MG63 (cell line): ENCODE measurements around the gene RAPGEF6. TPM values are rescaled to one million over a fixed set of nuclear protein-coding genes. Genes with fewer than 3 reads are reported as not detected.

ENCODE experiments used
- DNase-seq: peaks from one replicate; pipeline ENCODE4 v3.0.0-alpha.2; 2020
- H3K27me3 ChIP-seq: fragments of 250-450 bp; sonication (Bioruptor Pico); 2 replicates; pipeline ENCODE4 v1.5.1; 2020; ENCODE audit warnings: mild to moderate bottlenecking, moderate library complexity
- H3K36me3 ChIP-seq: fragments of 250-450 bp; sonication (Bioruptor Pico); 2 replicates; pipeline ENCODE4 v1.5.1; 2020; ENCODE audit warnings: mild to moderate bottlenecking, moderate library complexity
- H3K4me3 ChIP-seq: fragments of 250-450 bp; sonication (Bioruptor Pico); 2 replicates; pipeline ENCODE4 v1.5.1; 2020; ENCODE audit warnings: mild to moderate bottlenecking, moderate library complexity
- H3K9me3 ChIP-seq: fragments of 250-450 bp; sonication (Bioruptor Pico); 2 replicates; pipeline ENCODE4 v1.5.1; 2020; ENCODE audit warnings: mild to moderate bottlenecking, moderate library complexity
- total RNA-seq: library from RNA; depleted of rRNA; stranded (reverse); fragments of >200 nt; shearing (Covaris generic); gene quantifications from 2 replicates; pipeline ENCODE4 v1.2.3, GENCODE V29; 2014; ENCODE audit warnings: low replicate concordance

The RAPGEF6 gene
- total RNA-seq, 1 experiment from 2014 or later, result 5.4 TPM

GRCh38 chr5:131460133-131460532 lies 174.9 kb downstream of the RAPGEF6 start:
- no peak for DNase-seq

GRCh38 chr5:131459216-131459615 lies 175.8 kb downstream of the RAPGEF6 start:
- Histone ChIP-seq H3K9me3 (no peaks in the 10 kb centered on the region), H3K36me3 (peaks cover 33% of the 10 kb centered on the region), H3K27me3 (no peaks in the 10 kb centered on the region), H3K4me3 (no peak overlapping the region)
- no peak for DNase-seq

More at GRCh38 chr5:131460133-131460532, 174.9 kb downstream of the RAPGEF6 start:
- H3K27me3 ChIP-seq, result no peaks in the 10 kb centered on the region
- H3K36me3 ChIP-seq, result peaks cover 26% of the 10 kb centered on the region
- H3K4me3 ChIP-seq, result no peak overlapping the region
- no peaks in the 10 kb centered on the region for H3K9me3 ChIP-seq

GRCh38 chr5:131457193-131457592 lies 177.8 kb downstream of the RAPGEF6 start:
- no peaks in the 10 kb centered on the region for H3K27me3 ChIP-seq

GRCh38 chr5:131450941-131451340 lies 184.1 kb downstream of the RAPGEF6 start:
- Histone ChIP-seq H3K27me3 (no peaks in the 10 kb centered on the region), H3K36me3 (peaks cover 36% of the 10 kb centered on the region), H3K9me3 (no peaks in the 10 kb centered on the region), H3K4me3 (no peak overlapping the region)
- no peak for DNase-seq

More at GRCh38 chr5:131457193-131457592, 177.8 kb downstream of the RAPGEF6 start:
- Histone ChIP-seq H3K9me3 (no peaks in the 10 kb centered on the region), H3K36me3 (peaks cover 31% of the 10 kb centered on the region), H3K4me3 (no peak overlapping the region)
- DNase-seq, result no peak

DNA sequence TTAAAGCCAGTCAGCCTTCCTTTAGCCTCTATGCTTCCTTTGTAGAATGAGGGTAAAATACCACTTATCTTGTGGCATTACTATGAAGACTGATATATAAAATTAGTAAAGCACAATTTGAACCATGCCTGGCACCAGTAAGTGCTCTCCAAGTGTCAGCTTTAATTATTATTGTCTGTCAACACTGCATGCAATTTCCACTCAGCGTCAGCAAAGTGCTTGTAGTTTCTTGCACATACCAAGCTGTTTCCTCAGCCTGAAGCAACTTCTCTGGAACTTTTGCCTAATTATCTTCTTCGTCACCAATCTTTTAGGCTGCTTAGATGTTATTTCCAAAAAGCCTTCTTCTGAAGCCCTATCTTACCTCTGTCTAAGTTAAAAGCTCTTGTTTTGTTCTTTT lies 193.8 kb downstream of the RAPGEF6 start:
- Histone ChIP-seq H3K9me3 (no peaks in the 10 kb centered on the region), H3K27me3 (no peaks in the 10 kb centered on the region), H3K4me3 (no peak overlapping the region), H3K36me3 (peaks cover 63% of the 10 kb centered on the region)
- DNase-seq, result no peak

GRCh38 chr5:131436081-131436480 lies 198.9 kb downstream of the RAPGEF6 start:
- no peaks in the 10 kb centered on the region for H3K27me3 ChIP-seq
- no peak overlapping the region for H3K4me3 ChIP-seq
- no peaks in the 10 kb centered on the region for H3K9me3 ChIP-seq
- no peak for DNase-seq
- H3K36me3 ChIP-seq, result peaks cover 64% of the 10 kb centered on the region

DNA sequence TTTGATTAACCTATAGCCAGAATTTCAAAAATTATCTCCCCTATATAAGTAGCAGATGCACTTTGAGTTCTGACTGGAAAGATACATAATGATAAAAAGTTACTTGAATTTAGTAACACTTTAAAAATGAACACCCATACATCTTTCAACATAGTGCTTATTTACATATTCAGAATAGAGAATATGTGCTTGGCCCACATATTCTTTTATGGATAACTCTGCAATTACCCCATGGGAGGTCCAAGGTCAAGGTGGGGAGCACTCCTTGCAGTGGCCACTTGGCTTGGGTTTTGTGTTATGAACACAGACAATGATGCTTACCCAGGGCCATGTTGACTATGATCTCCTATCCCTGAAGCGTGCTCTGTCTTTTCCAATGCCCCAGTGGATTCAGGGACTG lies 201.9 kb downstream of the RAPGEF6 start:
- Histone ChIP-seq H3K27me3 (no peaks in the 10 kb centered on the region), H3K4me3 (no peak overlapping the region), H3K36me3 (peaks cover 68% of the 10 kb centered on the region), H3K9me3 (no peaks in the 10 kb centered on the region)
- DNase-seq, result no peak

GRCh38 chr5:131431794-131432193 lies 203.2 kb downstream of the RAPGEF6 start:
- Histone ChIP-seq H3K36me3 (peaks cover 59% of the 10 kb centered on the region), H3K27me3 (no peaks in the 10 kb centered on the region), H3K4me3 (no peak overlapping the region), H3K9me3 (no peaks in the 10 kb centered on the region)
- DNase-seq, result no peak

DNA sequence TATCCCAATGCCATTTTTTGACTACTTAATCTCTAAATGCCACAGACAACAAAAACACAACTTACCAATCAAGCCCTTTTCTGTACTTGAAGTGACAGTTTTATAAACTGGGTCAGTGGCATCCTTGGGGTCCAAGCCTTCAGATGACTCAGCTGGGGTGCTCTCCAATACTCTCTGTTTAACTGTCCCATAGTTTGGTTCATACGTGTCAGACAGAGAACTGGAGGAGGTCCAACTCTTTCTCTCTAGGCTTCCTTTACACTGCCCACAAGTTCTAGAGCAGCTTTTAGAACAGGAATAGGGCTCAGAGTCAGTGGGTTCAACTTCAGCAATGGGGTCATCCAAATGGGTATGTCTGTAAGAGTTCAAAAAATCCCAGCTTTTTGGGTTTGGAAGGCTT lies 204.2 kb downstream of the RAPGEF6 start:
- Histone ChIP-seq H3K4me3 (no peak overlapping the region), H3K27me3 (no peaks in the 10 kb centered on the region), H3K9me3 (no peaks in the 10 kb centered on the region), H3K36me3 (peaks cover 54% of the 10 kb centered on the region)
- DNase-seq, result peak; percentile 17

DNA sequence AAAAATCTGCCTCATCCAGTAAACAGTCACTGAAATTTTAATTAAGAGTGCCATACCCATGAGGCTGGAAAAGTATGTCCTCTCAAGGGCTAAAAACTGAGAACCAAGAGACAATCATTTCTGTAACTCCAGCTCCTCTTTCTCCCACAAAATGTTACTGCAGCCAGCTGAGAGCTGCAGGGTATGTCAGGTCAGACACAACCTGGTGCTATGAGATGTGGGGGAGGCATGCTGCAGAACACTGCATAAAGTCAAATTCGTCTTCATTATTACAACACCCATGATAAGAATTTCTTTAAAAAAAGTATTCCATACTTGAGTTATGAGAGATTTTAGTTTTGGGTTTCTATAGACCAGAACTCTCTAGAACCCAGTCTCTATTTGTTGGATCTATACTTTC lies 209.0 kb downstream of the RAPGEF6 start:
- Histone ChIP-seq H3K9me3 (no peaks in the 10 kb centered on the region), H3K4me3 (no peak overlapping the region), H3K27me3 (no peaks in the 10 kb centered on the region), H3K36me3 (peaks cover 45% of the 10 kb centered on the region)
- no peak for DNase-seq

DNA sequence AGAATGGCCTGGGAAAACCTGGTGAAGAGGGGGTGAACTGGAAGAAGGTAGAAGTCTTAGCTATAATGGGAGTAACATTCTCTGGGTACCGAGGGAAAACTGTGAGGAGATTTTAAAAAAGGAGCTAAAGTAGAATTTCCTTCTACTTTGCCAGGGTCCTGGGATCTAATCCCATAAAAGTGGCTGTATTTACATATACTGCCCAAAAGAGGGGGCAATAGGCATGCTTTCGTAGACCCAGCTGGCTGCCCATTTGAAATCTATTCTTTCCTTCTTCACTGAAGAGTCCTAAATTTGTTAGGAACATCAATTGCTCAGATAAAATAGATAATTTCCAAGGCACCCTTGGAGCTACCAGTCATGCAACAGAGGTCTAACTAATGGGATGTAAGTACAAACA lies 212.0 kb downstream of the RAPGEF6 start:
- DNase-seq, result no peak
- no peak overlapping the region for H3K4me3 ChIP-seq
- H3K36me3 ChIP-seq, result peaks cover 22% of the 10 kb centered on the region
- H3K27me3 ChIP-seq, result no peaks in the 10 kb centered on the region
- H3K9me3 ChIP-seq, result no peaks in the 10 kb centered on the region

GRCh38 chr5:131419877-131420276 lies 215.2 kb downstream of the RAPGEF6 start:
- H3K36me3 ChIP-seq, result peaks cover 17% of the 10 kb centered on the region
- no peak for DNase-seq
- no peaks in the 10 kb centered on the region for H3K27me3 ChIP-seq
- H3K9me3 ChIP-seq, result no peaks in the 10 kb centered on the region
- no peak overlapping the region for H3K4me3 ChIP-seq

DNA sequence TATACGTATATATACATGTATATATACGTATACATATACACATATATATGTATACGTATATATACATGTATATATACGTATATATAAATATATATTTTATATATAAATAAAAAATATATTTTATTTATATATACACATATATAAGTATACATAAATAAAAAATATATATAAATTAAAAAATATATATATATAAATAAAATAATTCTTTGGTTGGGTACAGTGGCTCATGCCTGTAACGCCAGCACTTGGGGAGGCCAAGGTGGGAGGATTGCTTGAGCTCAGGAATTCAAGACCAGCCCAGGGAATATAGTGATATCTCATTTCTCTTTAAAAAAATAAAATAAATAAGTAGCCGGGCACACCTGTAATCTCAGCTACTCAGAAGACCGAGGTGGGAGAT lies 216.2 kb downstream of the RAPGEF6 start:
- Histone ChIP-seq H3K9me3 (no peaks in the 10 kb centered on the region), H3K36me3 (peaks cover 26% of the 10 kb centered on the region), H3K27me3 (no peaks in the 10 kb centered on the region), H3K4me3 (no peak overlapping the region)
- DNase-seq, result no peak

GRCh38 chr5:131417240-131417869 lies 217.7 kb downstream of the RAPGEF6 start:
- DNase-seq, result peak; percentile 56
- H3K36me3 ChIP-seq, result peaks cover 27% of the 10 kb centered on the region
- H3K9me3 ChIP-seq, result no peaks in the 10 kb centered on the region
- no peaks in the 10 kb centered on the region for H3K27me3 ChIP-seq
- H3K4me3 ChIP-seq, result no peak overlapping the region

- no peak overlapping the region for H3K4me3 ChIP-seq
- no peaks in the 10 kb centered on the region for H3K9me3 ChIP-seq
- H3K27me3 ChIP-seq, result no peaks in the 10 kb centered on the region
- peaks cover 21% of the 10 kb centered on the region; the same call in 1 of the 2 replicates for H3K36me3 ChIP-seq
- no peak for DNase-seq
Measured at GRCh38 chr5:131416729-131417128, 218.3 kb downstream of the RAPGEF6 start.

DNA sequence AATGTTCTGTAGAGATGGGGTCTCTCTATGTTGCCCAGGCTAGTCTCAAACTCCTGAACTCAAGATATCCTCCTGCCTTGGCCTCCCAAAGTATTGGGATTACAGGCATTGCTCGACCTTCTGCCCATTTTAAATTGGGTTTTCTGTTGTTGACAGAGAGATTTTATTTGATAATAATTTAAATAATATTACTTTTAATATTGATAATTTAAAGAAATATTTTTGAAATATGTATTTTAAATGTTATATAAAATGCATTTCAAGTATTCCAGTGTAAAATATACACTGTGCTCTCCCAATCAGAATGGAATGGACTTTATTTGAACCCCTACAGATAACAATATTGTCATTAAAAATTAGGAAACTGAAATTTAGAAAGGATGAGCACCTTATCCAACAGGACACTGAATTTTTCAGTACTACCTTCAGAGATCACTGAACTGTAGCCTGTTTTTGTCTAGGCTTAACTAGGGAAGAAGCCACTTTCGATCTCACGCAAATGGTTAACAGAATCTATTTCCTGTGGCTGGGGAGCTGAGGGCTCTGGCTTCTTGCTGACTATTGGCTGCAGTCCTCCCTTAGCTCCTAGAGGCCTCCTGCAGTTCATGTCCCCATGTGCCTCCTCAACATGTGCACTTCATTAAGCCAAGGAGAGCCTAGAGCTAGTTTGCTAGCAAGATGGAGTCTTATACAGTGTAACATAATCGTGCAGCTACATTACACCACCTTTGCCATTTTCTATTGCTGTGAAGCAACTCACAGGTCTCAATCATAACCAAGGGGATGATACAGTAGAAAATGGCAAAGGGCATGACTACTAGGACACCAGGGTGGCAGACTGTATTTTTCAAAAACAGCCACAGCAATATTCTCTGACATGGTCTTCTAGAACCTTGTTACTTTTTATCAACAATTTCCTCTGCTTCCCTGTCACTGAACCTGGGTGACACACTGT lies 221.1 kb downstream of the RAPGEF6 start:
- Histone ChIP-seq H3K4me3 (no peak overlapping the region), H3K9me3 (no peaks in the 10 kb centered on the region; the same call in 1 of the 2 replicates), H3K36me3 (peaks cover 30% of the 10 kb centered on the region), H3K27me3 (no peaks in the 10 kb centered on the region)
- no peak for DNase-seq

DNA sequence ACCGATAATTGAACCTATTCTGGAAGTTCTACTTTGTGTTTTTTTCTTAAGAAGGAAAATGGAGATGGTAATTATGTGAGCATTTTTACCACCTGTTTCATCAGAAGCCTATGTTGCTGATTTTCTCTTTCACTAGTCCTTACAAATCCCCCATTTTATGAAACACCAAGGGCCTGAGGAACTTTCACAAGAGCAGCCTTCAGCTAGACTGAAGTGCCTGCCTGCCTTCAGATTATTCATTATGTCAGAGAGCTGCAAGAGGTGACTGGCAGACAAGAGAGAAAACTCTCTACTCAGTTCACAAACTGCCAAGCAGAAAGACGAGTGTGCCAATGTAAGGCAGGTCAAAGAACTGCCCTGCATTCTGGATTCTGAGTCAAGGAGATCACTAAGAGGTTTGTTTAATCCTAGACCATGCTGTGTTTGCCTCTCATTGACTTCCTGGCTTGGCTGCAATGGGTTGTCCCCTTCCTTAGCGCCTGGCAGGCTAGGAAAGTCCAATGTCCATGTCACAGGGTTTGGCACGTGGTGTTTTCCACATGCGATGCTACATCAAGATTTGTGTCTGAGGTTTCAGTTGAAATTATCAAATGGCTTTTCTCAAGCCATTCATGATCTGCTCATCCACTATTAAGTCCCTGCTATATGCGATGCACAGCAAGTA lies 227.9 kb downstream of the RAPGEF6 start:
- Histone ChIP-seq H3K4me3 (no peak overlapping the region), H3K36me3 (peaks cover 39% of the 10 kb centered on the region), H3K27me3 (no peaks in the 10 kb centered on the region), H3K9me3 (peaks cover 6% of the 10 kb centered on the region; the same call in 1 of the 2 replicates)
- no peak for DNase-seq
